Neural cell (in vitro differentiated cells): Measurements from ENCODE around the gene GORASP2. TPM values are rescaled to one million over a fixed set of nuclear protein-coding genes. Genes with fewer than 3 reads are reported as not detected.

Source experiments
- H2AFZ ChIP-seq: fragments of 200-600, 300-800 bp; sonication (generic), shearing (Covaris generic); 2 replicates; pipeline ENCODE4 v1.6.0; 2014; ENCODE audit warnings: low read depth, mild to moderate bottlenecking, antibody characterized with exemption, low read length, moderate library complexity
- H3F3A ChIP-seq: fragments of 200-600 bp; shearing (Covaris generic); 2 replicates; pipeline ENCODE4 v1.6.1; 2016; ENCODE audit warnings: mild to moderate bottlenecking, moderate library complexity, mixed read lengths, antibody characterized with exemption, low read length; ENCODE audit not compliant: insufficient read depth, poor library complexity, severe bottlenecking
- H3K27ac ChIP-seq: fragments of 200-600, 300-800 bp; sonication (generic), shearing (Covaris generic); 2 replicates; pipeline ENCODE4 v1.5.1; 2014; ENCODE audit warnings: mild to moderate bottlenecking, low read length, moderate library complexity
- H3K27me3 ChIP-seq: fragments of 300-800, 200-600 bp; sonication (generic), shearing (Covaris generic); 2 replicates; pipeline ENCODE4 v1.6.0; 2014; ENCODE audit warnings: mild to moderate bottlenecking, low read depth, low read length, moderate library complexity; ENCODE audit not compliant: insufficient read depth
- H3K36me3 ChIP-seq: fragments of 300-800, 200-600 bp; sonication (generic), shearing (Covaris generic); 2 replicates; pipeline ENCODE4 v1.5.1; 2014; ENCODE audit warnings: mild to moderate bottlenecking, antibody characterized with exemption, low read length, moderate library complexity; ENCODE audit not compliant: insufficient read depth
- H3K4me2 ChIP-seq: fragments of 300-800, 200-600 bp; sonication (generic), shearing (Covaris generic); 2 replicates; pipeline ENCODE4 v1.6.0; 2014; ENCODE audit warnings: mild to moderate bottlenecking, low read length
- H3K4me3 ChIP-seq: fragments of 300-800, 200-600 bp; sonication (generic), shearing (Covaris generic); 2 replicates; pipeline ENCODE4 v1.5.1; 2014; ENCODE audit warnings: mild to moderate bottlenecking, low read length, moderate library complexity
- H3K79me2 ChIP-seq: fragments of 200-600 bp; shearing (Covaris generic); replicated peaks from 2 replicates; pipeline ENCODE4 v1.6.0; 2014; ENCODE audit warnings: mild to moderate bottlenecking, low read length, moderate library complexity; ENCODE audit not compliant: insufficient read depth
- H3K9ac ChIP-seq: fragments of 300-800, 200-600 bp; sonication (generic), shearing (Covaris generic); 2 replicates; pipeline ENCODE4 v1.6.1; 2016; ENCODE audit warnings: mild to moderate bottlenecking, low read length, mixed read lengths
- H3K9me2 ChIP-seq: fragments of 200-600 bp; shearing (Covaris generic); 2 replicates; pipeline ENCODE4 v1.6.1; 2016; ENCODE audit warnings: mild to moderate bottlenecking, low read length, mixed read lengths; ENCODE audit not compliant: insufficient read depth
- H3K9me3 ChIP-seq: fragments of 200-600, 300-800 bp; sonication (generic), shearing (Covaris generic); 2 replicates; pipeline ENCODE4 v1.6.1; 2016; ENCODE audit warnings: mild to moderate bottlenecking, mixed run types, low read length, moderate library complexity, mixed read lengths
- H4K20me1 ChIP-seq: fragments of 200-600 bp; shearing (Covaris generic); 2 replicates; pipeline ENCODE4 v1.6.1; 2016; ENCODE audit warnings: mild to moderate bottlenecking, mixed run types; ENCODE audit not compliant: insufficient read depth
- CTCF ChIP-seq: fragments of 450-650 bp; IDR thresholded peaks from 2 replicates; pipeline ENCODE4 v1.5.1; 2014; ENCODE audit warnings: antibody characterized with exemption, mild to moderate bottlenecking, moderate library complexity; ENCODE audit not compliant: poor library complexity, severe bottlenecking
- EP300 ChIP-seq: fragments of 450-650 bp; conservative IDR thresholded peaks from 2 replicates; pipeline ENCODE4 v1.6.1; 2014; ENCODE audit warnings: antibody characterized with exemption, mild to moderate bottlenecking, moderate library complexity; ENCODE audit not compliant: poor library complexity, severe bottlenecking
- EZH2 ChIP-seq: fragments of 200-600, 300-800 bp; shearing (Covaris generic), sonication (generic); IDR thresholded peaks from 2 replicates; pipeline ENCODE4 v1.6.1; 2014; ENCODE audit warnings: antibody characterized with exemption, low read length, borderline replicate concordance, mild to moderate bottlenecking; ENCODE audit not compliant: insufficient read depth, poor library complexity, severe bottlenecking
- MXI1 ChIP-seq: fragments of 450-650 bp; conservative IDR thresholded peaks from 2 replicates; pipeline ENCODE4 v1.6.1; 2014; ENCODE audit warnings: antibody characterized with exemption, mild to moderate bottlenecking; ENCODE audit not compliant: poor library complexity, severe bottlenecking
- POLR2AphosphoS5 ChIP-seq: IDR thresholded peaks from 2 replicates; pipeline ENCODE4 v1.6.1; 2012
- RAD21 ChIP-seq: fragments of 450-650 bp; conservative IDR thresholded peaks from 2 replicates; pipeline ENCODE4 v1.6.1; 2014; ENCODE audit warnings: antibody characterized with exemption, mild to moderate bottlenecking, moderate library complexity
- REST ChIP-seq: IDR thresholded peaks from 2 replicates; pipeline ENCODE4 v1.6.1; 2012; ENCODE audit warnings: borderline replicate concordance
- SMC3 ChIP-seq: fragments of 450-650 bp; conservative IDR thresholded peaks from 2 replicates; pipeline ENCODE4 v1.6.1; 2014; ENCODE audit warnings: antibody characterized with exemption, mild to moderate bottlenecking, moderate library complexity; ENCODE audit not compliant: poor library complexity
- TAF1 ChIP-seq: IDR thresholded peaks from 2 replicates; pipeline ENCODE4 v1.6.1; 2012; ENCODE audit warnings: low read depth
- polyA plus RNA-seq: library from polyadenylated mRNA; depleted of rRNA; stranded (reverse); fragments of >200 nt; gene quantifications from 2 replicates; pipeline ENCODE4 v1.2.3, GENCODE V29; 2014

The GORASP2 gene
- polyA plus RNA-seq, 1 donor from 2014 or later: 20.4 TPM

GRCh38 chr2:170966648-170967396 is 37.8 kb downstream of the GORASP2 start:
- Histone ChIP-seq H3K4me3 (no peak overlapping the region), H4K20me1 (no peaks in the 10 kb centered on the region), H2AFZ (no peak overlapping the region), H3K9me3 (no peaks in the 10 kb centered on the region), H3K27me3 (no peaks in the 10 kb centered on the region), H3K4me2 (no peak overlapping the region), H3K27ac (no peak overlapping the region), H3F3A (no peaks in the 10 kb centered on the region), H3K36me3 (peaks cover 12% of the 10 kb centered on the region), H3K9me2 (no peaks in the 10 kb centered on the region), H3K79me2 (no peaks in the 10 kb centered on the region), H3K9ac (no peak overlapping the region)
- TF ChIP-seq REST: no peak
- peak; percentile 64 for TF ChIP-seq CTCF
- TF ChIP-seq POLR2AphosphoS5: no peak
- peak; percentile 62 for TF ChIP-seq RAD21
- TF ChIP-seq SMC3: peak; percentile 66
- no peak for TF ChIP-seq MXI1
- no peak for TF ChIP-seq EP300
- no peak for TF ChIP-seq TAF1

- Histone ChIP-seq H3K27ac (no peak overlapping the region), H3K9ac (no peak overlapping the region), H3K4me2 (no peak overlapping the region), H3K79me2 (no peaks in the 10 kb centered on the region), H3K9me2 (no peaks in the 10 kb centered on the region), H3K27me3 (no peaks in the 10 kb centered on the region), H3K9me3 (no peaks in the 10 kb centered on the region), H2AFZ (no peak overlapping the region), H3F3A (no peaks in the 10 kb centered on the region), H3K36me3 (peaks cover 6% of the 10 kb centered on the region), H4K20me1 (no peaks in the 10 kb centered on the region), H3K4me3 (no peak overlapping the region)
- TF ChIP-seq SMC3: no peak
- TF ChIP-seq REST: no peak
- no peak for TF ChIP-seq MXI1
- no peak for TF ChIP-seq POLR2AphosphoS5
- TF ChIP-seq EP300: no peak
- no peak for TF ChIP-seq EZH2
- TF ChIP-seq RAD21: no peak
- TF ChIP-seq CTCF: no peak
- TF ChIP-seq TAF1: no peak
Measured at GRCh38 chr2:170967553-170967952, 38.5 kb downstream of the GORASP2 start.
